ENCODE measurements around the gene ADORA3. TPM values are rescaled to one million over a fixed set of nuclear protein-coding genes. Genes with fewer than 3 reads are reported as not detected.

ADORA3 gene
- total and polyA plus RNA-seq, 12 donors = 0.17 to 4.7 (median 1.9) TPM; not detected in 2

GRCh38 chr1:111481387-111482221 lies 21.8 kb downstream of the ADORA3 start:
- WGBS, 2 donors = 21 to 24% methylated on average over 8 of the region's 8 CpGs
- peak; percentile 56 to 87 (median 73) for TF ChIP-seq CTCF (IDR thresholded peaks at IDR 0.05)
- intact Hi-C loops (cut with DNase I) = loop anchor here in 8 of 10 donors (1.0 to 10.0 kb wide), 9 partner anchors 171 to 893 kb away; partner anchors contain the start of gene DDX20 (in 2 of the 8)

GRCh38 chr1:111480674-111481073 lies 22.8 kb downstream of the ADORA3 start:
- Histone ChIP-seq H3K36me3 (peaks cover 0 to 21% (median 0%) of the 10 kb centered on the region in 9 donors), H3K4me1 (peaks cover 4 to 83% (median 35%) of the 10 kb centered on the region in 9 donors), H3K27ac (peak overlapping the region in 1 of 10 donors; percentile 45), H3K9me3 (no peaks in the 10 kb centered on the region), H3K27me3 (no peaks in the 10 kb centered on the region), H3K4me3 (no peak overlapping the region)
- 70 to 74% methylated on average over 1 of the region's 1 CpG for WGBS, 2 donors
- no peak for DNase-seq
- intact Hi-C loops (cut with DNase I) = loop anchor here in 8 of 10 donors (1.0 to 10.0 kb wide), 8 partner anchors 172 to 894 kb away; partner anchors contain the start of gene DDX20 (in 2 of the 8)
- ATAC-seq = no peak
- no peak for TF ChIP-seq CTCF (IDR thresholded peaks at IDR 0.05)

More at GRCh38 chr1:111481387-111482221, 21.8 kb downstream of the ADORA3 start:
- peak; percentile 76 to 86 for DNase-seq
- Histone ChIP-seq H3K36me3 (peaks cover 0 to 21% (median 0%) of the 10 kb centered on the region in 9 donors), H3K27me3 (no peaks in the 10 kb centered on the region), H3K4me1 (peaks cover 0 to 74% (median 26%) of the 10 kb centered on the region in 9 donors), H3K4me3 (no peak overlapping the region), H3K27ac (peak overlapping the region in 4 of 10 donors; percentile 39 to 45 (median 44)), H3K9me3 (no peaks in the 10 kb centered on the region)
- ATAC-seq = peak; percentile 93 to 97 (median 96)

- no peak for DNase-seq
- WGBS, 2 donors = 31 to 48% methylated on average over 2 of the region's 2 CpGs
- no peak for ATAC-seq
- no peaks in the 10 kb centered on the region for H3K27me3 ChIP-seq
- TF ChIP-seq CTCF (IDR thresholded peaks at IDR 0.05) = no peak
- H3K9me3 ChIP-seq = no peaks in the 10 kb centered on the region
- H3K27ac ChIP-seq = peak overlapping the region in 7 of 10 donors; percentile 6 to 93 (median 43)
- peak overlapping the region in 1 of 10 donors; percentile 58 for H3K4me3 ChIP-seq
- intact Hi-C loops (cut with DNase I) = loop anchor here in 1 of 10 donors (10.0 kb wide), 1 partner anchor 888 kb away; no protein-coding TSS in a partner anchor
- peaks cover 0 to 29% (median 0%) of the 10 kb centered on the region in 9 donors for H3K36me3 ChIP-seq
- H3K4me1 ChIP-seq = peaks cover 5 to 93% (median 53%) of the 10 kb centered on the region in 9 donors
Observed at GRCh38 chr1:111476761-111477309, 26.6 kb downstream of the ADORA3 start.

GRCh38 chr1:111476214-111476613 lies 27.2 kb downstream of the ADORA3 start:
- Histone ChIP-seq H3K4me1 (peaks cover 2 to 93% (median 47%) of the 10 kb centered on the region in 9 donors), H3K27me3 (no peaks in the 10 kb centered on the region), H3K36me3 (peaks cover 0 to 35% (median 0%) of the 10 kb centered on the region in 9 donors), H3K27ac (peak overlapping the region in 6 of 10 donors; percentile 6 to 93 (median 46)), H3K4me3 (peak overlapping the region in 1 of 10 donors; percentile 58), H3K9me3 (no peaks in the 10 kb centered on the region)
- ATAC-seq (no peak), DNase-seq (no peak)
- no peak for TF ChIP-seq CTCF (IDR thresholded peaks at IDR 0.05)
- intact Hi-C loops (cut with DNase I) = loop anchor here in 1 of 10 donors (10.0 kb wide), 1 partner anchor 889 kb away; no protein-coding TSS in a partner anchor

Measured in heart right ventricle (tissue), 16 donors.